TTC549 (cell line): ENCODE measurements around the gene TIMM44.
"Not testable (repeated sequence)": the region's sequence is repeated elsewhere in the genome, so short reads cannot be mapped to it uniquely, and the experiment has no call there.

Experiments
- FAIRE-seq: peaks from 2 replicates; lab custom pipeline; 2012; peaks lifted over from hg19 to GRCh38; lab: Jason Lieb, UNC

The TIMM44 gene

DNA sequence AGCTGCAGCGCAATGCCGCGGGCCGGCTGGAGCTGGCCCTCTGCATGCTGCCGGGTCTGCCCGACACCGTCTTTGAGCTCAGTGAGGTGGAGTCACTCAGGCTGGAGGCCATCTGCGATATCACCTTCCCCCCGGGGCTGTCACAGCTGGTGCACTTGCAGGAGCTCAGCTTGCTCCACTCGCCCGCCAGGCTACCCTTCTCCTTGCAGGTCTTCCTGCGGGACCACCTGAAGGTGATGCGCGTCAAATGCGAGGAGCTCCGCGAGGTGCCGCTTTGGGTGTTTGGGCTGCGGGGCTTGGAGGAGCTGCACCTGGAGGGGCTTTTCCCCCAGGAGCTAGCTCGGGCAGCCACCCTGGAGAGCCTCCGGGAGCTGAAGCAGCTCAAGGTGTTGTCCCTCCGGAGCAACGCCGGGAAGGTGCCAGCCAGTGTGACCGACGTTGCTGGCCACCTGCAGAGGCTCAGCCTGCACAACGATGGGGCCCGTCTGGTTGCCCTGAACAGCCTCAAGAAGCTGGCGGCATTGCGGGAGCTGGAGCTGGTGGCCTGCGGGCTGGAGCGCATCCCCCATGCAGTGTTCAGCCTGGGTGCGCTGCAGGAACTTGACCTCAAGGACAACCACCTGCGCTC is 43.6 kb downstream of the TIMM44 start:
- no peak for FAIRE-seq

DNA sequence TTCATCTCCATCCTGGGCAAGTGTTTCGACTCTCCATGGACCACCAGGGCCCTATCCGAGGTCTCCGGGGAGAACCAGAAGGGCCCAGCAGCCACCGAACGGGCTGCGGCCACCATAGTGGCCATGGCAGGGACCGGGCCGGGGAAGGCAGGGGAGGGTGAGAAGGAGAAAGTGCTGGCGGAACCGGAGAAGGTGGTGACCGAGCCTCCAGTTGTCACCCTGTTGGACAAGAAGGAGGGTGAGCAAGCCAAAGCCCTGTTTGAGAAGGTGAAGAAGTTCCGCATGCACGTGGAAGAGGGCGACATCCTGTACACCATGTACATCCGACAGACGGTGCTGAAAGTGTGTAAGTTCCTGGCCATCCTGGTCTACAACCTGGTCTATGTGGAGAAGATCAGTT is 44.5 kb downstream of the TIMM44 start:
- FAIRE-seq, result no peak

GRCh38 chr19:7897292-7897691 is 46.2 kb downstream of the TIMM44 start:
- no peak for FAIRE-seq

DNA sequence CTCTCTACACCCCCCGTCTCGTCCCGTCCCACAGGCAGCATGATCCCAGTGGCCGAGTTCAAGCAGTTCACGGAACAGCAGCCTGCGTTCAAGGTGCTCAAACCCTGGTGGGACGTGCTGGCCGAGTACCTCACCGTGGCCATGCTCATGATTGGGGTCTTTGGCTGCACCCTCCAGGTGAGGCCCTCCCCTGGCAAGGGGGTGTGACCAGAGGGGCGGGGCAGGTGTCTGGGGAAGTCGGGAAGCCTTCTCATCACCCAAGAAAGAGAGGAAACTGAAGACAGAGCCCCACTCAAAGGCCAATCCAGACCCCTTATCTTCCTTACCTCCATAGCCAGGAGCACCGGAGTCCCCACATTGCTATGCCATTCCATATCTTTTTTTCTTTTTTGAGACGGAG is 47.9 kb downstream of the TIMM44 start:
- FAIRE-seq, result no peak

DNA sequence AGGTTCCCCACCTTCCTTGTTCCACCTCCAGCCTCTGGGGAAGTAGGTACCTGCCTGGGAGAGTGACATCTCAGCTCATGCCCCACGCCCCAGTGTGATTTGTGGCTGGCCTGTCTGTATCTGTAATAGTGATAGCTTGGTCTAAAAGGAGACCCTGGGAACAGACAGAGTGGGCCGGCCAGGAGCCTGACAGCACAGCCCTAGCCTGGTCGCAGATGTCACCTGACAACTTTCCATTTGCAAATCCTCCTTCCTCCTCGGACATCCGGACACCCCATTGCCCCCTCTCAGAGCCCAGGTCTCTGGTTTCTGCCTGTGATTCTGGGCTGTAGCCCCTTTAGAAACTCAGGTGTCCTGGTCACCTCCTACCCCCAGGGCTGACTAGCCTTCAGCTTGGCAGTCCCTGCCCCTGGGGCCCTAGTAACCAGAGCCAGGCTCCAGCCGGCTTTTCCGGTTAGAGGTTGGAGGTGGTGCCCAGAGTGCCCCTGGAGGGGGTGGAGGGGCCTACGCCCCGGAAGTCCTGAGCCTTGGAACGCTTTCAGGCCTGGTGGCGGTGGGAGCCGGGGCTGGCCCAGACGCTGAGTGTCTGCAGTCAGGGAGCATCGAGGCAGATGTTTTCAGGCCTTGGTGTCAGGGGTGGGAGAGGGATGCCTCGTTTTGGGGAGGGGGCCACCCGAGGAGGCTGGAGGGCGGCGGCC is 48.7 kb downstream of the TIMM44 start:
- no peak for FAIRE-seq

DNA sequence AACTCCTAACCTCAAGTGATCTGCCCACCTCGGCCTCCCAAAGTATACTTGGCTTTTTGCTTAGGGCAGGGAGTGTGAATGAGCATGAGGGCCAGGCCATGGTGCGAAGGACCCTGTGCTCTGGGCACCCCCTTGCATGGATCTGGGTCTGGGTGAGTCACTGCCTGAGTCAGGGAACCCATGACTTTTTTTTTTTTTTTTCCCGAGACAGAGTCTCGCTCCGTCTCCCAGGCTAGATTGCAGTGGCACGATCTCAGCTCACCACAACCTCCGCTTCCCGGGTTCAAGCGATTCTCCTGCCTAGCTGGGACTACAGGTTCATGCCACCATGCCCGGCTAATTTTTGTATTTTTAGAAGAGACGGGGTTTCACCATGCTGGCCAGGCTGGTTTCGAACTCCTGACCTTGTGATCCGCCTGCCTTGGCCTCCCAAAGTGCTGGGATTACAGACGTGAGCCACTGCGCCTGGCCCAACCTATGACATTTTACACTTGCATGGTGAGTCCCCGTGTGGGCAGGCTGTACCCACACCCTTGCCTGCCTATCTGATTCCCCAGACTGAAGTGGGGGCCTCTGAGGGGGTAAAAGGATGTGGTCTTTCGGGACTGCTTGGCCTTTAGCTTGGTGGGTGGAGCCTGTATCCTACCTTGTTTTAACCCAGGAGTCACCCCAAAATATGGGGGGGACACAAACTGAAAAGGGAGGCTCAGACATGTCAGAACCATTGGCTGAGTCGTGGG is 49.9 kb downstream of the TIMM44 start:
- not testable (repeated sequence) for FAIRE-seq

DNA sequence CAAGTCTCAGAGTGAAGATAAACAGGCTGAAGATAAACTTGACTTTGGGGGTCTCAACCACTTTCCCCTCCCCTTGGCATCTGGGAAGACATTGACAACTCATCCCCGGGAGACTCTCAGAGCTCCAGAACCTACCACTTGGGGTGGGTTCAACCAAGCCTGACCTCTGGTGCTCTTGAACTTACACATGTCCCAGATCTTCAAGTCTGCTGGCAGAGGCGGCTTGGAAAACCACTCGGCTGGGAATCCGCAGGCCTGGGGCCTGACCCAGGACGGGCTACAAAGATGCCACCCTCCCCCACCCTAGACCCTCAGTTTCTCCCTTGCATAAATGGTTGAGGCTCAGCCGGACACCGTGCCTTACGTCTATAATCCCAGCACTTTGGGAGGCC is 54.6 kb downstream of the TIMM44 start:
- FAIRE-seq, result no peak

- FAIRE-seq, result no peak
These were observed 55.2 kb downstream of the TIMM44 start, which contains the start of gene LRRC8E for GRCh38 chr19:7888145-7888825. LRRC8E (plus strand) TSS chr19:7888510; CDS start chr19:7895604, 7,094 bp downstream.

DNA sequence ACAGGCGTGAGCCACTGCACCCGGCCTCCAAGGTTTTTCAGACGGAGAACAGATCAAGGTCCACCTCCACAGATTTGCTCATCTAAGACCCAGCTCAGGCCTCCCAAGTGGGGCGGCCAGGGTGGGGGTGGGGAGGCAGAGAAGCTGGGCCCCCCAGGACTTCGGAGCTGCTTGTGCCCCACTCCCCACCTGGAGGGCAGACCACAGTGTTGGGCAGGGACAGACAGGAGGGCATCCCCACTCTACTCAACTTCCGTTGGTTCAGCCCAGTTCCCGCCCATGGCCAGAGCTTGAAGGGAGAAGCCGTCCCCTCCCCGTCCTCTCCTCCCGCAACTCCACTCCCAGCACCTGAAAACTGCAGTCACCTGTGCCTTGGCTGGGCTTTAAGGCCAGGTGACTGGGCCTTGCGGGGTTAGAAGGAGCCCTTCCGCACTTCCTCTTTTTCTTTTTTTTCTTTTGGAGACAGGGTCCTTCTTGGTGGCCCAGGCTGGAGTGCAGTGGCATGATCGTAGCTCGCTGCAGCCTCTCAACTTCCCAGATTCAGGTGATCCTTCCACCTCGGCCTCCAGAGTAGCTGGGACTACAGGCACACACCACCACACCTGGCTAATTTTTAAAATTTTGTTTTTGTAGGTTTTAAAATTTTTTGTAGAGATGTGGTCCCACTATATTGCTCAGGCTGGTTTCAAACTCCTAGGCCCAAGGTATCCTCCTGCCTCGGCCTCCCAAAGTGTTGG is 55.9 kb downstream of the TIMM44 start:
- FAIRE-seq, result no peak

- no peak for FAIRE-seq
These were observed 57.6 kb downstream of the TIMM44 start for GRCh38 chr19:7885818-7886217.

- FAIRE-seq, result no peak
These were observed 59.5 kb downstream of the TIMM44 start for GRCh38 chr19:7883796-7884570.

GRCh38 chr19:7883105-7883504 is 60.4 kb downstream of the TIMM44 start:
- no peak for FAIRE-seq

- FAIRE-seq, result no peak
These were observed 61.6 kb downstream of the TIMM44 start for GRCh38 chr19:7881910-7882309.

- FAIRE-seq, result no peak
These were observed 63.6 kb downstream of the TIMM44 start for GRCh38 chr19:7879836-7880235.

DNA sequence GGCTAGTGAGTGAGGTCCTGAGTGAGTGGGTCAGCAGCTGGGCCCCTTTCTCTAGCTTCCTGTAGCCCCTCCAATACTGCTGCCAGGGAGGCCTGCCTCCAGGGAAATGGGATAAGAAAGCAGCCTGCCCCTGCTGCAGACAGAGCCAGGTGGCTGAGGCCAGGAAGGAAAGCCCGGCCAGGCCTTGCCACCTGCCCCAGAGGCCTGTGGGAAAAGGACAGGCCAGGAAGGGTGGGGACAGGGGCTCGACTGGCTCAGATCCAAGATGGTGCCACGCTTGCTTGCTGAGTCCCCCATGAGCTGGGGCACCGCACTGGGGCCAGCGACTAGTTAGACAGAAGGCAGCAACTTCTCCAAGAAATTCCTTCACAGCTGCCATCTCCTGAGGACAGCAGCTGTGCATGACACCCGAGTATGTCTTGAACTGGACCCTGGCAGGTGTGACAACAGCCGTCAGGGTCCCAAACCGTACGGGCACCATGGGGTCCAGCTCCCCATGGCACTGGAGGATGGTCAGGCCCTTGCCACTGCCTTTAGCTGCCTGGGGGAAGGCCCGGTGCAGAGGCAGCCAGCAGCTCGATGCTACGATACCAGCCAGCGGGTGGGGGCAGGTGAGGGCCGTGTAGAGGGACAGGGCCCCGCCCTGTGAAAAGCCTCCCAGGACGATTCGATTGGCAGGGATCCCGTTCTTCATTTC is 64.2 kb downstream of the TIMM44 start:
- FAIRE-seq, result no peak

GRCh38 chr19:7877249-7877836 is 66.1 kb downstream of the TIMM44 start:
- FAIRE-seq, result no peak
